HepG2 (cell line): ENCODE measurements around the gene ENTREP3. TPM values are rescaled to one million over a fixed set of nuclear protein-coding genes. Genes with fewer than 3 reads are reported as not detected.

Experiments used
- CBX1 ChIP-seq: IDR thresholded peaks from one replicate; pipeline ENCODE4 v1.6.1; 2016; ENCODE audit warnings: antibody characterized with exemption, low read depth
- CENPT ChIP-seq: sonication (generic); formaldehyde crosslinking; IDR thresholded peaks from 2 replicates; pipeline ENCODE4 v1.8.0; 2022; ENCODE audit warnings: low read depth, mild to moderate bottlenecking, moderate library complexity, missing genetic modification reagents
- FOXA1 ChIP-seq, 2 experiments: fragments of 450-650 bp in 1 of 2; sonication (generic) in 1 of 2; formaldehyde crosslinking in 1 of 2; IDR thresholded peaks; 2 replicates each; pipeline versions ENCODE4 v1.4.0 to v1.6.1; 2016 to 2020; ENCODE audit warnings: missing genetic modification reagents in 1 of 2
- HES4 ChIP-seq: sonication (generic); formaldehyde crosslinking; IDR thresholded peaks from 2 replicates; pipeline ENCODE4 v1.9.0; 2021; ENCODE audit warnings: mild to moderate bottlenecking, missing genetic modification reagents, borderline replicate concordance
- NFE2 ChIP-seq: sonication (generic); formaldehyde crosslinking; IDR thresholded peaks from 2 replicates; pipeline ENCODE4 v1.4.0; 2020; ENCODE audit warnings: missing genetic modification reagents
- NR1H2 ChIP-seq: sonication (generic); formaldehyde crosslinking; IDR thresholded peaks from 2 replicates; pipeline ENCODE4 v1.8.1; 2022; ENCODE audit warnings: low read depth, missing genetic modification reagents, borderline replicate concordance
- TOE1 ChIP-seq: sonication (generic); formaldehyde crosslinking; IDR thresholded peaks from 2 replicates; pipeline ENCODE4 v1.4.0; 2020; ENCODE audit warnings: mild to moderate bottlenecking, missing genetic modification reagents
- ZNF143 ChIP-seq: sonication (generic); formaldehyde crosslinking; IDR thresholded peaks from 2 replicates; pipeline ENCODE4 v1.4.0; 2020; ENCODE audit warnings: missing genetic modification reagents
- ZNF577 ChIP-seq: sonication (generic); formaldehyde crosslinking; IDR thresholded peaks from 2 replicates; pipeline ENCODE4 v1.4.0; 2020; ENCODE audit warnings: mild to moderate bottlenecking, low read depth, missing genetic modification reagents, borderline replicate concordance
- ZNF678 ChIP-seq: sonication (generic); formaldehyde crosslinking; IDR thresholded peaks from 2 replicates; pipeline ENCODE4 v1.4.0; 2020; ENCODE audit warnings: mild to moderate bottlenecking, missing genetic modification reagents
- ZNF850 ChIP-seq: sonication (generic); formaldehyde crosslinking; conservative IDR thresholded peaks from 2 replicates; pipeline ENCODE4 v1.9.0; 2021; ENCODE audit warnings: mild to moderate bottlenecking, missing genetic modification reagents
- polyA plus RNA-seq, 8 experiments: library from polyadenylated mRNA; depleted of rRNA in 3 of 8; stranded (reverse) in 7 of 8; unstranded in 1 of 8; fragments of >200 nt; fragmentation: Illumina TruSeq in 4 of 8; extraction: Trizol in 4 of 8; gene quantifications; 2 replicates each; pipeline versions ENCODE4 v1.2.1 to v1.2.3, GENCODE V29; 2011 to 2016; ENCODE audit warnings: low read depth in 4 of 8, missing spikeins in 1 of 8, mixed read lengths in 1 of 8; ENCODE audit not compliant: insufficient read depth in 1 of 8
- total RNA-seq, 5 experiments: library from RNA; depleted of rRNA; stranded (reverse); fragments of >200 nt; fragmentation: Illumina TruSeq; extraction: Trizol; gene quantifications; 2 replicates each; pipeline ENCODE4 v1.2.3, GENCODE V29; 2016; ENCODE audit warnings: low read depth in 1 of 5
- TF ChIP-seq, protein P1 (sequence below): sonication (generic); IDR thresholded peaks from 2 replicates; pipeline ENCODE4 v1.6.1; 2016; ENCODE audit warnings: low read depth, borderline replicate concordance
- TF ChIP-seq, protein P2 (sequence below): sonication (generic); formaldehyde crosslinking; IDR thresholded peaks from 2 replicates; pipeline ENCODE4 v1.5.1; 2020; ENCODE audit warnings: mild to moderate bottlenecking, missing genetic modification reagents
- TF ChIP-seq, protein P3 (sequence below): sonication (generic); formaldehyde crosslinking; IDR thresholded peaks from 2 replicates; pipeline ENCODE4 v1.5.1; 2020; ENCODE audit warnings: mild to moderate bottlenecking, missing genetic modification reagents, borderline replicate concordance
- TF ChIP-seq, protein P4 (sequence below): sonication (generic); formaldehyde crosslinking; IDR thresholded peaks from 2 replicates; pipeline ENCODE4 v1.5.0; 2020; ENCODE audit warnings: missing genetic modification reagents, mild to moderate bottlenecking, borderline replicate concordance
- TF ChIP-seq, protein P5 (sequence below): IDR thresholded peaks from 2 replicates; pipeline ENCODE4 v1.6.1; 2012; ENCODE audit warnings: low read depth, low read length, improper control_type of control experiment
- TF ChIP-seq, protein P6 (sequence below): sonication (generic); formaldehyde crosslinking; IDR thresholded peaks from 2 replicates; pipeline ENCODE4 v1.4.0; 2020; ENCODE audit warnings: mild to moderate bottlenecking, missing genetic modification reagents
- TF ChIP-seq, protein P7 (sequence below): sonication (generic); formaldehyde crosslinking; IDR thresholded peaks from 2 replicates; pipeline ENCODE4 v1.4.0; 2020; ENCODE audit warnings: mild to moderate bottlenecking, missing genetic modification reagents

The ENTREP3 gene
- total and polyA plus RNA-seq, 2 of the 13 experiments (the other 11 are each of a cell fraction or from before 2014, with no cell fraction given), result 4.1 to 9.9 TPM

DNA sequence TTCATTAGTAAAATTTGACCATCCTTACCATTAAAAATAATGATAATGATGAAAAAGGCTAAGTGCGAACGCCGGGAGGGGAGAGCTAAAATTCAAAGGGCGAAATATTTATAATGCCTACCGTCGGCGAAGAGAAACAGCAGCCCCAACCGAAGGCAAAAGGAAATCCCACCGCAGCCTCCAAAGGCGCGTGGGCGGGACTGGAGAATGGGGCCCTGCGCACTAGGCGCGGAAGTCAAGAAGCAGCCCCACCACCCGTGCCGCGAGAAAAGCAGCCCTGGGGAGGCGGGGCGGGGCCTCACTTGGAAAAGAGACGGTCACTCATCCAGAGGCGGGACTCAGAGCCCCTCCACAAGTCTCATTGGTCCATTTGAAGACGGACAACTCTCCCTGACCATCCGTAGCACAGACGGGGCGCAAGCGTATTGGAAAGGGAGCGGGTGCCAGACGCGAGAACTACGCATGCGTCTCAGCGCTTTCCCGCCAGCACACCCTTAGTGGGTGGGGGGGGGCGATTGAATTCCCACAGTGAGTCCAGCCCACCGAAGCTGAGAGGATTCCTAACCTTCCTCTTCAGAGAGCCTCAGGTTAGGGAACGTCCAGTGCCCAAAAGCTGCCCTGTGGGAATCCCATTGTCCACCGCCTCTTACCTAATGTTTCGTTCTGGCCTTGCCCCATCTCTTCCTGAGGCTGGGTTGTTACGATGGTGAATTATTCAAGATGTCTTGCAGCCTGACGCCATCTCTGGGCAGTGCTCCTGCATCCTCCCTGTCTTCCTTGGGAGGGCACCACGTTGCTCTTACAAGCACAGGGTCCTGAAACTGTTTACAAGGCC is 27.8 kb downstream of the ENTREP3 start (continued):
- TF ChIP-seq, protein P1, sequence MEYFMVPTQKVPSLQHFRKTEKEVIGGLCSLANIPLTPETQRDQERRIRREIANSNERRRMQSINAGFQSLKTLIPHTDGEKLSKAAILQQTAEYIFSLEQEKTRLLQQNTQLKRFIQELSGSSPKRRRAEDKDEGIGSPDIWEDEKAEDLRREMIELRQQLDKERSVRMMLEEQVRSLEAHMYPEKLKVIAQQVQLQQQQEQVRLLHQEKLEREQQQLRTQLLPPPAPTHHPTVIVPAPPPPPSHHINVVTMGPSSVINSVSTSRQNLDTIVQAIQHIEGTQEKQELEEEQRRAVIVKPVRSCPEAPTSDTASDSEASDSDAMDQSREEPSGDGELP, result no peak
- TF ChIP-seq NR1H2 (CRISPR knock-in tag), result no peak
- TF ChIP-seq HES4 (CRISPR knock-in tag), result no peak
- no peak for TF ChIP-seq ZNF850 (CRISPR knock-in tag)
- TF ChIP-seq FOXA1 (IDR thresholded peaks at IDR 0.05), result no peak
- TF ChIP-seq FOXA1 (CRISPR knock-in tag; IDR thresholded peaks at IDR 0.05), result no peak
- TF ChIP-seq, protein P2, sequence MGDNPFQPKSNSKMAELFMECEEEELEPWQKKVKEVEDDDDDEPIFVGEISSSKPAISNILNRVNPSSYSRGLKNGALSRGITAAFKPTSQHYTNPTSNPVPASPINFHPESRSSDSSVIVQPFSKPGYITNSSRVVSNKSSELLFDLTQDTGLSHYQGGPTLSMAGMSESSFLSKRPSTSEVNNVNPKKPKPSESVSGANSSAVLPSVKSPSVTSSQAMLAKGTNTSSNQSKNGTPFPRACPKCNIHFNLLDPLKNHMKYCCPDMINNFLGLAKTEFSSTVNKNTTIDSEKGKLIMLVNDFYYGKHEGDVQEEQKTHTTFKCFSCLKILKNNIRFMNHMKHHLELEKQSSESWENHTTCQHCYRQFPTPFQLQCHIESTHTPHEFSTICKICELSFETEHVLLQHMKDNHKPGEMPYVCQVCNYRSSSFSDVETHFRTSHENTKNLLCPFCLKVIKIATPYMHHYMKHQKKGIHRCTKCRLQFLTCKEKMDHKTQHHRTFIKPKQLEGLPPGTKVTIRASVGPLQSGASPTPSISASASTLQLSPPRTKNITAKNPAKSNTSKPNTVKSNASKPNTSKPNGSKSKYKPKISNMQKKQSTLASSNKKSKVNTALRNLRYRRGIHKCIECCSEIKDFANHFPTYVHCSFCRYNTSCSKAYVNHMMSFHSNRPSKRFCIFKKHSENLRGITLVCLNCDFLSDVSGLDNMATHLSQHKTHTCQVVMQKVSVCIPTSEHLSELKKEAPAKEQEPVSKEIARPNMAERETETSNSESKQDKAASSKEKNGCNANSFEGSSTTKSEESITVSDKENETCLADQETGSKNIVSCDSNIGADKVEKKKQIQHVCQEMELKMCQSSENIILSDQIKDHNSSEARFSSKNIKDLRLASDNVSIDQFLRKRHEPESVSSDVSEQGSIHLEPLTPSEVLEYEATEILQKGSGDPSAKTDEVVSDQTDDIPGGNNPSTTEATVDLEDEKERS (CRISPR knock-in tag), result no peak
- TF ChIP-seq, protein P3, sequence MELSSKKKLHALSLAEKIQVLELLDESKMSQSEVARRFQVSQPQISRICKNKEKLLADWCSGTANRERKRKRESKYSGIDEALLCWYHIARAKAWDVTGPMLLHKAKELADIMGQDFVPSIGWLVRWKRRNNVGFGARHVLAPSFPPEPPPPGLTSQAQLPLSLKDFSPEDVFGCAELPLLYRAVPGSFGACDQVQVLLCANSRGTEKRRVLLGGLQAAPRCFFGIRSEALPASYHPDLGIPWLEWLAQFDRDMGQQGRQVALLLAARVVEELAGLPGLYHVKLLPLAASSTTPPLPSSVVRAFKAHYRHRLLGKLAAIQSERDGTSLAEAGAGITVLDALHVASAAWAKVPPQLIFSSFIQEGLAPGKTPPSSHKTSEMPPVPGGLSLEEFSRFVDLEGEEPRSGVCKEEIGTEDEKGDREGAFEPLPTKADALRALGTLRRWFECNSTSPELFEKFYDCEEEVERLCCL, result peak; percentile 69; the same call in 1 of the 2 replicates
- peak; percentile 18 for TF ChIP-seq CBX1
- TF ChIP-seq, protein P4, sequence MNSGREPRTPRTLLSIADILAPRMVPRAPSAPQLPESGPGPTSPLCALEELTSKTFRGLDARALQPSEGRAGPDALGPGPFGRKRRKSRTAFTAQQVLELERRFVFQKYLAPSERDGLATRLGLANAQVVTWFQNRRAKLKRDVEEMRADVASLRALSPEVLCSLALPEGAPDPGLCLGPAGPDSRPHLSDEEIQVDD (CRISPR knock-in tag), result no peak
- TF ChIP-seq ZNF678 (CRISPR knock-in tag), result 0 out of 2 replicates have a peak, but pooled peaks have one; percentile 5
- TF ChIP-seq, protein P5, sequence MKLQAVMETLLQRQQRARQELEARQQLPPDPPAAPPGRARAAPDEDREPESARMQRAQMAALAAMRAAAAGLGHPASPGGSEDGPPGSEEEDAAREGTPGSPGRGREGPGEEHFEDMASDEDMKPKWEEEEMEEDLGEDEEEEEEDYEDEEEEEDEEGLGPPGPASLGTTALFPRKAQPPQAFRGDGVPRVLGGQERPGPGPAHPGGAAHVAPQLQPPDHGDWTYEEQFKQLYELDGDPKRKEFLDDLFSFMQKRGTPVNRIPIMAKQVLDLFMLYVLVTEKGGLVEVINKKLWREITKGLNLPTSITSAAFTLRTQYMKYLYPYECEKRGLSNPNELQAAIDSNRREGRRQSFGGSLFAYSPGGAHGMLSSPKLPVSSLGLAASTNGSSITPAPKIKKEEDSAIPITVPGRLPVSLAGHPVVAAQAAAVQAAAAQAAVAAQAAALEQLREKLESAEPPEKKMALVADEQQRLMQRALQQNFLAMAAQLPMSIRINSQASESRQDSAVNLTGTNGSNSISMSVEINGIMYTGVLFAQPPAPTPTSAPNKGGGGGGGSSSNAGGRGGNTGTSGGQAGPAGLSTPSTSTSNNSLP, result no peak
- TF ChIP-seq ZNF577 (CRISPR knock-in tag), result no peak
- no peak for TF ChIP-seq CENPT
- no peak for TF ChIP-seq TOE1 (CRISPR knock-in tag)
- TF ChIP-seq, protein P6, sequence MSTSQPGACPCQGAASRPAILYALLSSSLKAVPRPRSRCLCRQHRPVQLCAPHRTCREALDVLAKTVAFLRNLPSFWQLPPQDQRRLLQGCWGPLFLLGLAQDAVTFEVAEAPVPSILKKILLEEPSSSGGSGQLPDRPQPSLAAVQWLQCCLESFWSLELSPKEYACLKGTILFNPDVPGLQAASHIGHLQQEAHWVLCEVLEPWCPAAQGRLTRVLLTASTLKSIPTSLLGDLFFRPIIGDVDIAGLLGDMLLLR (CRISPR knock-in tag), result no peak
- no peak for TF ChIP-seq NFE2 (CRISPR knock-in tag)
- TF ChIP-seq, protein P7, sequence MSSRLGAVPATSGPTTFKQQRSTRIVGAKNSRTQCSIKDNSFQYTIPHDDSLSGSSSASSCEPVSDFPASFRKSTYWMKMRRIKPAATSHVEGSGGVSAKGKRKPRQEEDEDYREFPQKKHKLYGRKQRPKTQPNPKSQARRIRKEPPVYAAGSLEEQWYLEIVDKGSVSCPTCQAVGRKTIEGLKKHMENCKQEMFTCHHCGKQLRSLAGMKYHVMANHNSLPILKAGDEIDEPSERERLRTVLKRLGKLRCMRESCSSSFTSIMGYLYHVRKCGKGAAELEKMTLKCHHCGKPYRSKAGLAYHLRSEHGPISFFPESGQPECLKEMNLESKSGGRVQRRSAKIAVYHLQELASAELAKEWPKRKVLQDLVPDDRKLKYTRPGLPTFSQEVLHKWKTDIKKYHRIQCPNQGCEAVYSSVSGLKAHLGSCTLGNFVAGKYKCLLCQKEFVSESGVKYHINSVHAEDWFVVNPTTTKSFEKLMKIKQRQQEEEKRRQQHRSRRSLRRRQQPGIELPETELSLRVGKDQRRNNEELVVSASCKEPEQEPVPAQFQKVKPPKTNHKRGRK (CRISPR knock-in tag), result no peak
- no peak for TF ChIP-seq ZNF143 (CRISPR knock-in tag)
